GM10266 (cell line): ENCODE measurements around the gene STK24.

Experiments
- DNase-seq: peaks from one replicate; pipeline ENCODE4 v3.0.0; 2012; ENCODE audit errors: extremely low spot score
- CTCF ChIP-seq: IDR thresholded peaks from 2 replicates; pipeline ENCODE4 v1.5.1; 2012; ENCODE audit warnings: mild to moderate bottlenecking, low read depth; ENCODE audit not compliant: control insufficient read depth, insufficient read depth; ENCODE audit errors: missing control alignments

STK24 gene

GRCh38 chr13:98397221-98397620 lies 179.7 kb downstream of the STK24 start:
- TF ChIP-seq CTCF: no peak
- DNase-seq: no peak

GRCh38 chr13:98396071-98396710 lies 180.7 kb downstream of the STK24 start:
- no peak for DNase-seq
- TF ChIP-seq CTCF: no peak
